ENCODE measurements around the gene LMX1B.

DNA sequence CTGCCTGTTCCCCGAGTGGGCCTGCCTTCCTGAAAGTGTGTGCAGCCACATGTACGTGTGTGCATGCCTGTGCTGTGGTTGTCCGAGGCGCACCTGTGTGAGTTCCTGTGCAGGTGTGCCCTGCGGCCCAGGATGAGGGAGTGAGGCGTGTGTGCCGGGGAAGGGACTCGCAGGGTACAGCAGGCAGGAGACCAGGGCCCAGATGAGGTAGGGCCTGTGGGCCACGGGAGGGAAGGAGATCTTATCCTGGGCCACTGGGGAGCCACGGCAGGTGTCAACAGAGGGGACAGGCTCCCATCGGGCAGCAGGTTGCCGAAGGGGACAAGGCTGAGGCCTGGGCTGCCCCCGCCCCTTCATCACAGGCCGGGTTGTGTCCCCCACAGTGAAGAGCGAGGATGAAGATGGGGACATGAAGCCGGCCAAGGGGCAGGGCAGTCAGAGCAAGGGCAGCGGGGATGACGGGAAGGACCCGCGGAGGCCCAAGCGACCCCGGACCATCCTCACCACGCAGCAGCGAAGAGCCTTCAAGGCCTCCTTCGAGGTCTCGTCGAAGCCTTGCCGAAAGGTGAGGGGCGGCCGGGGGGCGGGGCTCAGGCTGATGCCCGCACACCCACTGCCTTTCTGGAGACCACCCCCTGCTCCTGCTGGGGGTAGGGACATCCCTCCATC lies 79.2 kb downstream of the LMX1B start:
- TF ChIP-seq CREB1 (IDR thresholded peaks at IDR 0.05; ENCODE audit: low read depth) (no peak), CEBPB (IDR thresholded peaks at IDR 0.05) (no peak), TCF12 (IDR thresholded peaks at IDR 0.05; ENCODE audit: low read depth) (no peak)
